KMS-11 (cell line): Measurements from ENCODE around the gene GPATCH1.

Experiments
- H2AFZ ChIP-seq: fragments of 200-600 bp; sonication (generic); 2 replicates; pipeline ENCODE4 v1.6.1; 2016; ENCODE audit warnings: antibody characterized with exemption, mixed run types, low read depth
- H3K27ac ChIP-seq: fragments of 200-600 bp; sonication (generic); 2 replicates; pipeline ENCODE4 v1.6.1; 2016; ENCODE audit warnings: mild to moderate bottlenecking, mixed run types
- H3K27me3 ChIP-seq: fragments of 200-600 bp; sonication (generic); 2 replicates; pipeline ENCODE4 v1.6.1; 2017; ENCODE audit warnings: mild to moderate bottlenecking, low read depth, mixed run types, moderate library complexity; ENCODE audit not compliant: insufficient read depth
- H3K36me3 ChIP-seq: fragments of 200-600 bp; sonication (generic); 2 replicates; pipeline ENCODE4 v1.6.1; 2017; ENCODE audit warnings: mild to moderate bottlenecking, mixed run types; ENCODE audit not compliant: insufficient read depth
- H3K4me1 ChIP-seq: fragments of 200-600 bp; sonication (generic); 2 replicates; pipeline ENCODE4 v1.6.1; 2016; ENCODE audit warnings: mild to moderate bottlenecking, low read depth, mixed run types; ENCODE audit not compliant: poor library complexity, severe bottlenecking
- H3K4me2 ChIP-seq: fragments of 200-600 bp; sonication (generic); 2 replicates; pipeline ENCODE4 v1.7.0; 2016; ENCODE audit warnings: mild to moderate bottlenecking, mixed run types
- H3K4me3 ChIP-seq: fragments of 200-600 bp; sonication (generic); IDR thresholded peaks from 2 replicates; pipeline ENCODE4 v1.6.1; 2017; ENCODE audit warnings: low read depth, low read length, mixed read lengths; ENCODE audit not compliant: insufficient read depth
- H3K79me2 ChIP-seq: fragments of 200-600 bp; sonication (generic); 2 replicates; pipeline ENCODE4 v1.6.1; 2016; ENCODE audit warnings: low read depth, mixed run types; ENCODE audit not compliant: insufficient read depth
- H3K9ac ChIP-seq: fragments of 200-600 bp; sonication (generic); 2 replicates; pipeline ENCODE4 v1.6.1; 2016; ENCODE audit warnings: mild to moderate bottlenecking, mixed run types
- H4K20me1 ChIP-seq: fragments of 200-600 bp; sonication (generic); 2 replicates; pipeline ENCODE4 v1.6.1; 2016; ENCODE audit warnings: mild to moderate bottlenecking, mixed run types; ENCODE audit not compliant: insufficient read depth
- CTCF ChIP-seq: fragments of 200-600 bp; sonication (generic); conservative IDR thresholded peaks from 2 replicates; pipeline ENCODE4 v1.6.1; 2017; ENCODE audit warnings: low read depth, mild to moderate bottlenecking, antibody characterized with exemption, low read length, moderate library complexity, mixed read lengths

GPATCH1 gene

GRCh38 chr19:33094436-33095067 lies 13.6 kb downstream of the GPATCH1 start:
- no peak overlapping the region for H3K4me2 ChIP-seq
- no peak overlapping the region for H3K4me3 ChIP-seq
- no peak overlapping the region for H3K27ac ChIP-seq
- H3K4me1 ChIP-seq, result peaks cover 6% of the 10 kb centered on the region
- H3K79me2 ChIP-seq, result no peaks in the 10 kb centered on the region
- H2AFZ ChIP-seq, result no peak overlapping the region
- no peaks in the 10 kb centered on the region for H4K20me1 ChIP-seq
- H3K27me3 ChIP-seq, result no peaks in the 10 kb centered on the region
- TF ChIP-seq CTCF, result no peak
- H3K36me3 ChIP-seq, result peaks cover 6% of the 10 kb centered on the region; the same call in 1 of the 2 replicates
- no peak overlapping the region for H3K9ac ChIP-seq

GRCh38 chr19:33096005-33096404 lies 15.0 kb downstream of the GPATCH1 start:
- H4K20me1 ChIP-seq, result no peaks in the 10 kb centered on the region
- H3K4me1 ChIP-seq, result no peaks in the 10 kb centered on the region
- H3K36me3 ChIP-seq, result peaks cover 6% of the 10 kb centered on the region; the same call in 1 of the 2 replicates
- H3K4me2 ChIP-seq, result no peak overlapping the region
- no peak for TF ChIP-seq CTCF
- no peak overlapping the region for H2AFZ ChIP-seq
- no peak overlapping the region for H3K27ac ChIP-seq
- H3K27me3 ChIP-seq, result no peaks in the 10 kb centered on the region
- H3K79me2 ChIP-seq, result no peaks in the 10 kb centered on the region
- no peak overlapping the region for H3K4me3 ChIP-seq
- H3K9ac ChIP-seq, result no peak overlapping the region

GRCh38 chr19:33098055-33098534 lies 17.1 kb downstream of the GPATCH1 start:
- H3K4me1 ChIP-seq, result no peaks in the 10 kb centered on the region
- no peaks in the 10 kb centered on the region for H3K79me2 ChIP-seq
- peaks cover 12% of the 10 kb centered on the region; the same call in 1 of the 2 replicates for H3K36me3 ChIP-seq
- H3K27ac ChIP-seq, result no peak overlapping the region
- no peak overlapping the region for H3K9ac ChIP-seq
- TF ChIP-seq CTCF, result no peak
- no peaks in the 10 kb centered on the region for H3K27me3 ChIP-seq
- H4K20me1 ChIP-seq, result no peaks in the 10 kb centered on the region
- no peak overlapping the region for H3K4me3 ChIP-seq
- H2AFZ ChIP-seq, result no peak overlapping the region
- H3K4me2 ChIP-seq, result no peak overlapping the region

GRCh38 chr19:33100894-33101644 lies 20.1 kb downstream of the GPATCH1 start:
- no peak overlapping the region for H2AFZ ChIP-seq
- H3K27me3 ChIP-seq, result no peaks in the 10 kb centered on the region
- H3K27ac ChIP-seq, result no peak overlapping the region
- no peak for TF ChIP-seq CTCF
- peaks cover 7% of the 10 kb centered on the region; the same call in 1 of the 2 replicates for H3K36me3 ChIP-seq
- no peaks in the 10 kb centered on the region for H3K4me1 ChIP-seq
- H4K20me1 ChIP-seq, result no peaks in the 10 kb centered on the region
- H3K79me2 ChIP-seq, result no peaks in the 10 kb centered on the region
- H3K4me2 ChIP-seq, result no peak overlapping the region
- H3K9ac ChIP-seq, result no peak overlapping the region
- H3K4me3 ChIP-seq, result no peak overlapping the region
